ENCODE data around the gene CX3CL1. TPM values are rescaled to one million over a fixed set of nuclear protein-coding genes. Genes with fewer than 3 reads are reported as not detected.

Gene CX3CL1
- total and polyA plus RNA-seq, 5 donors: 8.2 to 22.9 (median 11.6) TPM

GRCh38 chr16:57426356-57426755 lies 54.1 kb downstream of the CX3CL1 start:
- H3K27me3 ChIP-seq (ENCODE audit: control insufficient read depth, insufficient read depth): no peaks in the 10 kb centered on the region
- 88% methylated on average over 7 of the region's 7 CpGs for WGBS
- peaks cover 4% of the 10 kb centered on the region for H3K4me1 ChIP-seq (ENCODE audit: control insufficient read depth, insufficient read depth, low read length)
- ATAC-seq (no peak), DNase-seq (no peak)
- H3K27ac ChIP-seq (ENCODE audit: low read length): no peak overlapping the region
- no peaks in the 10 kb centered on the region for H3K9me3 ChIP-seq (ENCODE audit: control insufficient read depth, low read length)
- H3K4me3 ChIP-seq (ENCODE audit: low read length): no peak overlapping the region
- intact Hi-C loops (cut with DNase I): loop anchor here in 1 of 4 donors (10.0 kb wide), 1 partner anchor 88 kb away; no protein-coding TSS in a partner anchor

- intact Hi-C loops (cut with DNase I): loop anchor here in 1 of 4 donors (10.0 kb wide), 1 partner anchor 87 kb away; no protein-coding TSS in a partner anchor
- Histone ChIP-seq H3K4me1 (ENCODE audit: control insufficient read depth, insufficient read depth, low read length) (peaks cover 4% of the 10 kb centered on the region), H3K9me3 (ENCODE audit: control insufficient read depth, low read length) (no peaks in the 10 kb centered on the region), H3K4me3 (ENCODE audit: low read length) (no peak overlapping the region), H3K27ac (ENCODE audit: low read length) (no peak overlapping the region), H3K27me3 (ENCODE audit: control insufficient read depth, insufficient read depth) (no peaks in the 10 kb centered on the region)
- DNase-seq (no peak), ATAC-seq (no peak)
- 78% methylated on average over 8 of the region's 8 CpGs for WGBS
These were observed 55.0 kb downstream of the CX3CL1 start for GRCh38 chr16:57427307-57427706.

DNA sequence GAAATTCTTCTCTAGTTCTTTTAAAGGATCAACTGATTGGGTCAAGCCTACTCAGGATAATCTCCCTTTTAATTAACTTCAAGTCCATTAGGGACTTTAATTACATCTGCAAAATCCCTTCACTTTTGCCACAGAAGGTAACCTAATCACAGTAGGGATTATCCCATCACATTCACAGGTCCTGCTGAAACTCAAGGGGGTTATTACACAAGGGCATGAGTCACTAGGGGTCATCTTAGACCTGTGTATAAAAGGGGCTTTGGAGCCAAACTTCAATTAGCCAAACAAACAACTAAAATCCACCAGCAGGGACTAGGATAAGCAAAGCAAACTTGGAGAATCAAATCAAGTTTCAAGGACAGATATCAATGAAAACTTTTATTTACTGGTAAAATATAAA lies 55.5 kb downstream of the CX3CL1 start:
- Histone ChIP-seq H3K4me1 (ENCODE audit: control insufficient read depth, insufficient read depth, low read length) (peaks cover 4% of the 10 kb centered on the region), H3K27me3 (ENCODE audit: control insufficient read depth, insufficient read depth) (no peaks in the 10 kb centered on the region), H3K4me3 (ENCODE audit: low read length) (no peak overlapping the region), H3K27ac (ENCODE audit: low read length) (no peak overlapping the region), H3K9me3 (ENCODE audit: control insufficient read depth, low read length) (no peaks in the 10 kb centered on the region)
- ATAC-seq (no peak), DNase-seq (no peak)
- intact Hi-C loops (cut with DNase I): loop anchor here in 1 of 4 donors (10.0 kb wide), 1 partner anchor 87 kb away; no protein-coding TSS in a partner anchor

DNA sequence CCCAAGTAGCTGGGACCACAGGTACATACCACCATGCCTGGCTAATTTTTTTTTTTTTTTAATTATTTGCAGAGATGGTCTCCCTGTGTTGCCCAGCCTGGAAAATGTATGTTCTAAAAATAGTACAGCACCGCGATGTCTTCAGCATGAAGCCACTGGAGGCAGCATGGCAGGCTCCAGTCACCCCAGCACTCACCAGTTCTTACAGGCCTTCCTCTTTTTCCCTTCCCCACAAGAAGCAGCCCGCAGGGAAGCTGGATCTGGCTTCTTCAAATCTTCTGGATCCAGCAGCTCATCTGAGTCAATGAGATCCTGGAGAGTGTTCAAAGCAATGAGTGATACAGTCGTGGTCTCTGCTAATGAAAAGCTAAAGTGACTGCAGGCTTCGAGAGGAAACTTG lies 58.7 kb downstream of the CX3CL1 start:
- no peak overlapping the region for H3K27ac ChIP-seq (ENCODE audit: low read length)
- ATAC-seq: no peak
- H3K4me1 ChIP-seq (ENCODE audit: control insufficient read depth, insufficient read depth, low read length): no peaks in the 10 kb centered on the region
- WGBS: 79% methylated on average over 5 of the region's 5 CpGs
- no peaks in the 10 kb centered on the region for H3K27me3 ChIP-seq (ENCODE audit: control insufficient read depth, insufficient read depth)
- DNase-seq: no peak
- no peak overlapping the region for H3K4me3 ChIP-seq (ENCODE audit: low read length)
- no peaks in the 10 kb centered on the region for H3K9me3 ChIP-seq (ENCODE audit: control insufficient read depth, low read length)
- intact Hi-C loops (cut with DNase I): no loop called here

DNA sequence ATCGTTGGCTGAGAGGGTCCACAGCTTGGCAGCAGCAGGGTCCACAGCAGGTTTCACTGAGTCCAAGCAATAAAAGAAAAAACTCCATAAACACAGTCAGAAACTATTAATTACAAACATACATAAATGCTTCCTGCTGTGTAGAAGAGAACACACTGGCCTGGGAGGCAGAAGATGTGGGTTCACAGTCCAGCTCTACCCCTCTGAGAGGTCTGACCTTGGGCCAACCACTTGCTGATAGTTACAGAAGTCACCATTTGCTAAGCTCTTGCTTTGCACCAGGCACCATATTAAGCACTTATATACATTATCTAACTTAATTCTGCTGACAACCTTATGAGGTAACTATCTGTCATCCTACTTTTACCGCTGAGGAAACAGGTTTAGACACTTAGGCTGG lies 60.2 kb downstream of the CX3CL1 start:
- H3K9me3 ChIP-seq (ENCODE audit: control insufficient read depth, low read length): no peaks in the 10 kb centered on the region
- intact Hi-C loops (cut with DNase I): no loop called here
- ATAC-seq: no peak
- H3K4me3 ChIP-seq (ENCODE audit: low read length): no peak overlapping the region
- 77% methylated on average over 2 of the region's 2 CpGs for WGBS
- no peak for DNase-seq
- H3K4me1 ChIP-seq (ENCODE audit: control insufficient read depth, insufficient read depth, low read length): no peaks in the 10 kb centered on the region
- no peaks in the 10 kb centered on the region for H3K27me3 ChIP-seq (ENCODE audit: control insufficient read depth, insufficient read depth)
- no peak overlapping the region for H3K27ac ChIP-seq (ENCODE audit: low read length)

DNA sequence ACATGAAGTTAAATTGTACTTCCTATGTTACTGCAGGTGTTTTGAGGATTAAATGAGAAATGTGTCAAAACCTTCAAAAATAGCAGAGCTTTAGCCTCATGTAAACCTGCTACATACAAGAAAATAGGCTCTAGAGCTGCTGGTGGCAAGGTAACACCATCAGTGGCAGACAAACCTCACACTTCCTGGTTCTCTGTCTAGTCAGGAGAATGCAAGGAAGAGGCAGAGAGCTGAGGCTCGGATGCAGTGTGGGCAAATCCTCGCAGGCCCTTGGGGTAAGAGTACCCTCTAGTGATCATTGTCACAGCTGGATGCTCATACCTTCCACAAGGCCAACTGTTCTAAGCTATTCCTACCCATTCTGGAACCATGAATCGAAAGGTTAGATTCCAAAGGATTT lies 60.7 kb downstream of the CX3CL1 start:
- Histone ChIP-seq H3K9me3 (ENCODE audit: control insufficient read depth, low read length) (no peaks in the 10 kb centered on the region), H3K27ac (ENCODE audit: low read length) (no peak overlapping the region), H3K27me3 (ENCODE audit: control insufficient read depth, insufficient read depth) (no peaks in the 10 kb centered on the region), H3K4me3 (ENCODE audit: low read length) (no peak overlapping the region), H3K4me1 (ENCODE audit: control insufficient read depth, insufficient read depth, low read length) (no peaks in the 10 kb centered on the region)
- no peak for ATAC-seq
- intact Hi-C loops (cut with DNase I): no loop called here
- DNase-seq: no peak
- WGBS: 83% methylated on average over 3 of the region's 3 CpGs

DNA sequence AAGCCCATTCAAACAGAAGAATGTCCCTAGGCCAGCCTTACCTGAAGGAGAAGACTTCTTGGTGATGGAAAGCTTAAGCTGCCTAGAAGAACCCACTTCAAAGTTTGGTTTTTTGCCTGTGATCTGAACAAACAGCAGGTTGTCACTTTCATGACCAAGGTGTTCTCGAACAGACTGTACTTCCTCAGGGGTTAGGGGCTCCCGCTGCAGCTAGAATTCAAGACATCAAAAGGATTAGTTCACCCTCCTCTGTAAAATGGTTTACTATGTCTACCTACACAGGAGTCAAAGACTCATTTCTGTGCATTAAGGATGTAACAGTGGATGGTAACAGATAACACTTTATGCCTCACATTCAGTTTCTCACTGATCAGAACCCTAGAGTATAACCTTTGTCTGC lies 61.7 kb downstream of the CX3CL1 start:
- Histone ChIP-seq H3K27me3 (ENCODE audit: control insufficient read depth, insufficient read depth) (no peaks in the 10 kb centered on the region), H3K9me3 (ENCODE audit: control insufficient read depth, low read length) (no peaks in the 10 kb centered on the region), H3K27ac (ENCODE audit: low read length) (no peak overlapping the region), H3K4me3 (ENCODE audit: low read length) (no peak overlapping the region), H3K4me1 (ENCODE audit: control insufficient read depth, insufficient read depth, low read length) (no peaks in the 10 kb centered on the region)
- 95% methylated on average over 2 of the region's 2 CpGs for WGBS
- ATAC-seq (no peak), DNase-seq (no peak)
- intact Hi-C loops (cut with DNase I): no loop called here

Other genes with a start within 250 kb of the CX3CL1 start
- 10 to 100 TPM; 63.6 to 68.7 (median 65.0) TPM for gene PSME3IP1, start 186.5 kb upstream of the CX3CL1 start, total RNA-seq
- 57.8 TPM for gene PSME3IP1, start 186.5 kb upstream of the CX3CL1 start, polyA plus RNA-seq
- 10 to 100 TPM; 13.7 to 21.1 (median 17.4) TPM for gene RSPRY1, start 186.2 kb upstream of the CX3CL1 start, total RNA-seq
- gene RSPRY1, start 186.2 kb upstream of the CX3CL1 start, polyA plus RNA-seq: 7.3 TPM
- 10 to 100 TPM; 44.8 to 58.4 (median 52.0) TPM for gene ARL2BP, start 127.2 kb upstream of the CX3CL1 start, total RNA-seq
- 51.6 TPM for gene ARL2BP, start 127.2 kb upstream of the CX3CL1 start, polyA plus RNA-seq
- 10 to 100 TPM in 3 of 4 donors, 1 to 10 TPM in 1; 6.3 to 13.8 (median 11.0) TPM for gene PLLP, start 87.8 kb upstream of the CX3CL1 start, total RNA-seq
- 11.8 TPM for gene PLLP, start 87.8 kb upstream of the CX3CL1 start, polyA plus RNA-seq
- under 1 TPM in 1 of 4 donors, not detected in 3; 0.11 TPM for gene CCL22, start 13.7 kb upstream of the CX3CL1 start, total RNA-seq
- gene CCL22, start 13.7 kb upstream of the CX3CL1 start, polyA plus RNA-seq: not detected
- not detected for gene CCL17, start 32.3 kb downstream of the CX3CL1 start, total RNA-seq
- not detected for gene CCL17, start 32.3 kb downstream of the CX3CL1 start, polyA plus RNA-seq
- gene CIAPIN1, start 74.9 kb downstream of the CX3CL1 start, total RNA-seq: 10 to 100 TPM; 40.2 to 63.2 (median 55.5) TPM
- 32.1 TPM for gene CIAPIN1, start 74.9 kb downstream of the CX3CL1 start, polyA plus RNA-seq
- 100 to 1,000 TPM in 3 of 4 donors, 10 to 100 TPM in 1; 91.8 to 142 (median 134) TPM for gene COQ9, start 75.0 kb downstream of the CX3CL1 start, total RNA-seq
- gene COQ9, start 75.0 kb downstream of the CX3CL1 start, polyA plus RNA-seq: 206 TPM
- 10 to 100 TPM; 36.9 to 47.7 (median 42.0) TPM for gene POLR2C, start 90.2 kb downstream of the CX3CL1 start, total RNA-seq
- gene POLR2C, start 90.2 kb downstream of the CX3CL1 start, polyA plus RNA-seq: 36.8 TPM
- gene DOK4, start 114.0 kb downstream of the CX3CL1 start, total RNA-seq: 10 to 100 TPM; 15.1 to 19.4 (median 16.5) TPM
- 12.2 TPM for gene DOK4, start 114.0 kb downstream of the CX3CL1 start, polyA plus RNA-seq
- 10 to 100 TPM in 3 of 4 donors, 1 to 10 TPM in 1; 7.6 to 15.4 (median 11.0) TPM for gene CCDC102A, start 164.1 kb downstream of the CX3CL1 start, total RNA-seq
- 9.0 TPM for gene CCDC102A, start 164.1 kb downstream of the CX3CL1 start, polyA plus RNA-seq
- under 1 TPM in 2 of 4 donors, not detected in 2; 0.11 to 0.29 TPM for gene ADGRG5, start 170.2 kb downstream of the CX3CL1 start, total RNA-seq
- 0.02 TPM for gene ADGRG5, start 170.2 kb downstream of the CX3CL1 start, polyA plus RNA-seq

Data from right cardiac atrium (tissue), 5 donors.